Measurements from ENCODE around the gene DLGAP4. TPM values are rescaled to one million over a fixed set of nuclear protein-coding genes. Genes with fewer than 3 reads are reported as not detected.

The DLGAP4 gene
- total and polyA plus RNA-seq, 10 of the 15 experiments (the other 5 are each of a cell fraction or from before 2014, with no cell fraction given), result 0.42 to 43.3 (median 19.0) TPM

DNA sequence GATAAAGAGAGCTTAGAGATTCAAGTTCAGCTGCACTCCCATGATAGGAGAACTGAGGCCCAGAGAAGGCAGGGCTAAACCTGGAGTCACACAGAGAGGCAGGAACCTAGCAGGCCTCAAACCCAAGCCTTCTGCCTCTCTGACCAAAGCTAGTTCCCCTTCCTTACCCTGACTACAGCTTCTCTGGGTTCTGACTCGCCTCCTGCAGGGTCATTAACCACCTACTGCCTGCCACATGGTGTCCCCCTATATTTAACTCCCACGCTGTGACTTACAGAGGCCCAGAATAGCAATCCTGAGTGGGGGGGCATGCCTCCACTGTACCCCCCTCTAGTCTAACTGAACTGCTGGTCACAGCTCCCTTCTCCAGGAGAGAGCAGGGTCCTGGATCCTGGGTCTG lies 84.1 kb downstream of the DLGAP4 start:
- Histone ChIP-seq H3K79me2 (ENCODE audit: control insufficient read depth, insufficient read depth, low read length) (no peaks in the 10 kb centered on the region), H3K4me2 (ENCODE audit: control insufficient read depth, insufficient read depth) (no peak overlapping the region), H4K20me1 (ENCODE audit: control insufficient read depth, insufficient read depth) (no peaks in the 10 kb centered on the region), H2AFZ (ENCODE audit: control insufficient read depth, low read depth, low read length) (no peak overlapping the region), H3K9me3 (replicated peaks; ENCODE audit: control insufficient read depth, insufficient read depth, low read length) (no peaks in the 10 kb centered on the region), H3K27me3 (replicated peaks in 1 of 2; ENCODE audit: control insufficient read depth in 2 of 2, insufficient read depth in 2 of 2, low read length in 1 of 2) (no peaks in the 10 kb centered on the region; a peak in 1 of 4 replicates), H3K27ac (ENCODE audit: control insufficient read depth, insufficient read depth) (no peak overlapping the region), H3K9ac (ENCODE audit: control insufficient read depth, insufficient read depth, low read length) (no peak overlapping the region), H3K4me1 (ENCODE audit: control insufficient read depth, insufficient read depth, low read length) (no peaks in the 10 kb centered on the region), H3K36me3 (ENCODE audit: control insufficient read depth in 2 of 2, insufficient read depth in 2 of 2, low read length in 1 of 2) (no peaks in the 10 kb centered on the region), H3K4me3 (no peak overlapping the region)
- intact Hi-C loops (cut with micrococcal nuclease; ENCODE audit: unreplicated experiment), result no loop called here
- SMC1A ChIA-PET (ENCODE audit: uncharacterized antibody, unreplicated experiment), result interaction anchor here (1.2 kb wide), 1 partner anchor 9 kb away, joined by 3 read pairs; no protein-coding TSS in a partner anchor
- no peak for FAIRE-seq
- RAD21 ChIA-PET (ENCODE audit: unreplicated experiment), result no interaction called here
- 0% methylated on average over 2 of the region's 2 CpGs for WGBS (ENCODE audit: insufficient coverage, insufficient replicate concordance, low lambda C conversion rate, missing lambda C conversion rate)
- in situ Hi-C loops (cut with MboI), result no loop called here
- CTCF ChIA-PET, result no interaction called here
- BruUV-seq (replicated peaks), result no TSS peak
- DNase-seq (ENCODE audit: low read depth, low spot score), result no peak
- POLR2A ChIA-PET, result no interaction called here
- ATAC-seq, result no peak
- TF ChIP-seq, protein P1, sequence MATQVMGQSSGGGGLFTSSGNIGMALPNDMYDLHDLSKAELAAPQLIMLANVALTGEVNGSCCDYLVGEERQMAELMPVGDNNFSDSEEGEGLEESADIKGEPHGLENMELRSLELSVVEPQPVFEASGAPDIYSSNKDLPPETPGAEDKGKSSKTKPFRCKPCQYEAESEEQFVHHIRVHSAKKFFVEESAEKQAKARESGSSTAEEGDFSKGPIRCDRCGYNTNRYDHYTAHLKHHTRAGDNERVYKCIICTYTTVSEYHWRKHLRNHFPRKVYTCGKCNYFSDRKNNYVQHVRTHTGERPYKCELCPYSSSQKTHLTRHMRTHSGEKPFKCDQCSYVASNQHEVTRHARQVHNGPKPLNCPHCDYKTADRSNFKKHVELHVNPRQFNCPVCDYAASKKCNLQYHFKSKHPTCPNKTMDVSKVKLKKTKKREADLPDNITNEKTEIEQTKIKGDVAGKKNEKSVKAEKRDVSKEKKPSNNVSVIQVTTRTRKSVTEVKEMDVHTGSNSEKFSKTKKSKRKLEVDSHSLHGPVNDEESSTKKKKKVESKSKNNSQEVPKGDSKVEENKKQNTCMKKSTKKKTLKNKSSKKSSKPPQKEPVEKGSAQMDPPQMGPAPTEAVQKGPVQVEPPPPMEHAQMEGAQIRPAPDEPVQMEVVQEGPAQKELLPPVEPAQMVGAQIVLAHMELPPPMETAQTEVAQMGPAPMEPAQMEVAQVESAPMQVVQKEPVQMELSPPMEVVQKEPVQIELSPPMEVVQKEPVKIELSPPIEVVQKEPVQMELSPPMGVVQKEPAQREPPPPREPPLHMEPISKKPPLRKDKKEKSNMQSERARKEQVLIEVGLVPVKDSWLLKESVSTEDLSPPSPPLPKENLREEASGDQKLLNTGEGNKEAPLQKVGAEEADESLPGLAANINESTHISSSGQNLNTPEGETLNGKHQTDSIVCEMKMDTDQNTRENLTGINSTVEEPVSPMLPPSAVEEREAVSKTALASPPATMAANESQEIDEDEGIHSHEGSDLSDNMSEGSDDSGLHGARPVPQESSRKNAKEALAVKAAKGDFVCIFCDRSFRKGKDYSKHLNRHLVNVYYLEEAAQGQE (IDR thresholded peaks at IDR 0.05; ENCODE audit: low read depth, low read length), result no peak
- TF ChIP-seq ZNF622 (IDR thresholded peaks at IDR 0.05) (no peak), TAF1 (IDR thresholded peaks at IDR 0.05; ENCODE audit: borderline replicate concordance, low read depth, low read length) (no peak), E4F1 (IDR thresholded peaks at IDR 0.05; ENCODE audit: borderline replicate concordance, partially characterized antibody) (no peak), IKZF2 (IDR thresholded peaks at IDR 0.05) (no peak), SUZ12 (IDR thresholded peaks at IDR 0.05; ENCODE audit: unreplicated experiment) (no peak), GATAD2B (conservative IDR thresholded peaks at IDR 0.05; ENCODE audit: low read depth) (no peak), SIN3A (IDR thresholded peaks at IDR 0.05; ENCODE audit: low read depth, low read length) (no peak), RELA (IDR thresholded peaks at IDR 0.05; ENCODE audit: borderline replicate concordance, partially characterized antibody) (no peak)
- TF ChIP-seq, protein P2, sequence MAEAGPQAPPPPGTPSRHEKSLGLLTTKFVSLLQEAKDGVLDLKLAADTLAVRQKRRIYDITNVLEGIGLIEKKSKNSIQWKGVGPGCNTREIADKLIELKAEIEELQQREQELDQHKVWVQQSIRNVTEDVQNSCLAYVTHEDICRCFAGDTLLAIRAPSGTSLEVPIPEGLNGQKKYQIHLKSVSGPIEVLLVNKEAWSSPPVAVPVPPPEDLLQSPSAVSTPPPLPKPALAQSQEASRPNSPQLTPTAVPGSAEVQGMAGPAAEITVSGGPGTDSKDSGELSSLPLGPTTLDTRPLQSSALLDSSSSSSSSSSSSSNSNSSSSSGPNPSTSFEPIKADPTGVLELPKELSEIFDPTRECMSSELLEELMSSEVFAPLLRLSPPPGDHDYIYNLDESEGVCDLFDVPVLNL (IDR thresholded peaks at IDR 0.05; ENCODE audit: low read depth, low read length), result no peak
- TF ChIP-seq, protein P3, sequence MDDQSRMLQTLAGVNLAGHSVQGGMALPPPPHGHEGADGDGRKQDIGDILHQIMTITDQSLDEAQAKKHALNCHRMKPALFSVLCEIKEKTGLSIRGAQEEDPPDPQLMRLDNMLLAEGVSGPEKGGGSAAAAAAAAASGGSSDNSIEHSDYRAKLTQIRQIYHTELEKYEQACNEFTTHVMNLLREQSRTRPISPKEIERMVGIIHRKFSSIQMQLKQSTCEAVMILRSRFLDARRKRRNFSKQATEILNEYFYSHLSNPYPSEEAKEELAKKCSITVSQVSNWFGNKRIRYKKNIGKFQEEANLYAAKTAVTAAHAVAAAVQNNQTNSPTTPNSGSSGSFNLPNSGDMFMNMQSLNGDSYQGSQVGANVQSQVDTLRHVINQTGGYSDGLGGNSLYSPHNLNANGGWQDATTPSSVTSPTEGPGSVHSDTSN (IDR thresholded peaks at IDR 0.05; ENCODE audit: insufficient replicate concordance, low read depth, low read length), result no peak
- TF ChIP-seq, protein P4, sequence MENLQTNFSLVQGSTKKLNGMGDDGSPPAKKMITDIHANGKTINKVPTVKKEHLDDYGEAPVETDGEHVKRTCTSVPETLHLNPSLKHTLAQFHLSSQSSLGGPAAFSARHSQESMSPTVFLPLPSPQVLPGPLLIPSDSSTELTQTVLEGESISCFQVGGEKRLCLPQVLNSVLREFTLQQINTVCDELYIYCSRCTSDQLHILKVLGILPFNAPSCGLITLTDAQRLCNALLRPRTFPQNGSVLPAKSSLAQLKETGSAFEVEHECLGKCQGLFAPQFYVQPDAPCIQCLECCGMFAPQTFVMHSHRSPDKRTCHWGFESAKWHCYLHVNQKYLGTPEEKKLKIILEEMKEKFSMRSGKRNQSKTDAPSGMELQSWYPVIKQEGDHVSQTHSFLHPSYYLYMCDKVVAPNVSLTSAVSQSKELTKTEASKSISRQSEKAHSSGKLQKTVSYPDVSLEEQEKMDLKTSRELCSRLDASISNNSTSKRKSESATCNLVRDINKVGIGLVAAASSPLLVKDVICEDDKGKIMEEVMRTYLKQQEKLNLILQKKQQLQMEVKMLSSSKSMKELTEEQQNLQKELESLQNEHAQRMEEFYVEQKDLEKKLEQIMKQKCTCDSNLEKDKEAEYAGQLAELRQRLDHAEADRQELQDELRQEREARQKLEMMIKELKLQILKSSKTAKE (IDR thresholded peaks at IDR 0.05; ENCODE audit: low read depth, poor library complexity, severe bottlenecking), result no peak

All from GM12878 (cell line).